ENCODE data around the gene MCU.
"Not testable (repeated sequence)": the region's sequence is repeated elsewhere in the genome, so short reads cannot be mapped to it uniquely, and the experiment has no call there.

GRCh38 chr10:72917201-72917600, 225.3 kb downstream of the MCU start:
- TF ChIP-seq, protein P1, sequence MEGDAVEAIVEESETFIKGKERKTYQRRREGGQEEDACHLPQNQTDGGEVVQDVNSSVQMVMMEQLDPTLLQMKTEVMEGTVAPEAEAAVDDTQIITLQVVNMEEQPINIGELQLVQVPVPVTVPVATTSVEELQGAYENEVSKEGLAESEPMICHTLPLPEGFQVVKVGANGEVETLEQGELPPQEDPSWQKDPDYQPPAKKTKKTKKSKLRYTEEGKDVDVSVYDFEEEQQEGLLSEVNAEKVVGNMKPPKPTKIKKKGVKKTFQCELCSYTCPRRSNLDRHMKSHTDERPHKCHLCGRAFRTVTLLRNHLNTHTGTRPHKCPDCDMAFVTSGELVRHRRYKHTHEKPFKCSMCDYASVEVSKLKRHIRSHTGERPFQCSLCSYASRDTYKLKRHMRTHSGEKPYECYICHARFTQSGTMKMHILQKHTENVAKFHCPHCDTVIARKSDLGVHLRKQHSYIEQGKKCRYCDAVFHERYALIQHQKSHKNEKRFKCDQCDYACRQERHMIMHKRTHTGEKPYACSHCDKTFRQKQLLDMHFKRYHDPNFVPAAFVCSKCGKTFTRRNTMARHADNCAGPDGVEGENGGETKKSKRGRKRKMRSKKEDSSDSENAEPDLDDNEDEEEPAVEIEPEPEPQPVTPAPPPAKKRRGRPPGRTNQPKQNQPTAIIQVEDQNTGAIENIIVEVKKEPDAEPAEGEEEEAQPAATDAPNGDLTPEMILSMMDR (conservative IDR thresholded peaks at IDR 0.05; ENCODE audit: low read depth, low read length): not testable (repeated sequence)
- not testable (repeated sequence) for TF ChIP-seq EZH2 (IDR thresholded peaks at IDR 0.05; ENCODE audit: borderline replicate concordance, low read depth, low read length, poor library complexity, severe bottlenecking)

All from A673 (cell line).